Upper lobe of left lung (tissue), 6 donors: ENCODE results near the gene DYRK3. TPM values are rescaled to one million over a fixed set of nuclear protein-coding genes. Genes with fewer than 3 reads are reported as not detected.

Experiments used
- ATAC-seq, 2 donors: fragments of 200-7000 bp; cut with Tn5 transposase; one replicate each; pipeline ENCODE4 v1.9.1; 2022; ENCODE audit warnings: mild to moderate bottlenecking in 2 of 2, moderate library complexity in 2 of 2; ENCODE audit not compliant: low FRiP score in 2 of 2
- DNase-seq, 2 donors: peaks; one replicate each; pipeline ENCODE4 v3.0.0-alpha.2; 2019 to 2020
- H3K27ac ChIP-seq, 4 donors: fragments of 200-600 bp; sonication (generic); one replicate each; pipeline ENCODE4 v1.5.1; 2016 to 2019
- H3K27me3 ChIP-seq, 4 donors: fragments of 200-600 bp; sonication (generic); one replicate each; pipeline ENCODE4 v1.5.1; 2017 to 2019
- H3K36me3 ChIP-seq, 4 donors: fragments of 200-600 bp; sonication (generic); one replicate each; pipeline ENCODE4 v1.5.1; 2016 to 2019
- H3K4me1 ChIP-seq, 4 donors: fragments of 200-600 bp; sonication (generic); one replicate each; pipeline ENCODE4 v1.5.1; 2018 to 2019
- H3K4me3 ChIP-seq, 4 donors: fragments of 200-600 bp; sonication (generic); one replicate each; pipeline ENCODE4 v1.5.1; 2017 to 2019; ENCODE audit warnings: mild to moderate bottlenecking in 2 of 4, moderate library complexity in 1 of 4
- H3K9me3 ChIP-seq, 4 donors: fragments of 200-600 bp; sonication (generic); one replicate each; pipeline ENCODE4 v1.5.1; 2018 to 2019
- EP300 ChIP-seq, 4 donors: sonication (generic); formaldehyde crosslinking; IDR thresholded peaks; one replicate each; pipeline ENCODE4 v1.5.1; 2017; ENCODE audit warnings: antibody characterized with exemption in 4 of 4, control low read depth in 2 of 4
- POLR2A ChIP-seq, 4 donors: fragments of 450-650 bp; IDR thresholded peaks; one replicate each; pipeline ENCODE4 v1.5.1; 2016 to 2017; ENCODE audit warnings: antibody characterized with exemption in 4 of 4, mild to moderate bottlenecking in 2 of 4
- POLR2AphosphoS5 ChIP-seq, 2 donors: sonication (generic); formaldehyde crosslinking; IDR thresholded peaks; one replicate each; pipeline ENCODE4 v1.5.1; 2017; ENCODE audit warnings: antibody characterized with exemption in 2 of 2
- WGBS, 2 donors: methylation state at CpG; one replicate each; pipeline ENCODE4 v1.1.5; 2017 to 2018; 5-methylcytosine and 5-hydroxymethylcytosine counted together
- total RNA-seq, 6 donors: library from RNA; depleted of rRNA in 4 of 6; stranded (reverse); fragments of >200 nt in 4 of 6; gene quantifications; one replicate each; pipeline versions ENCODE4 v1.1.0 to v1.2.1, GENCODE V29; 2016 to 2021
- TF ChIP-seq, protein P1 (sequence below), 6 experiments: fragments of 450-650 bp in 4 of 6; fragments of 200-600 bp in 2 of 6; sonication (generic) in 2 of 6; IDR thresholded peaks; one replicate each; pipeline ENCODE4 v1.5.1; 2016 to 2019; ENCODE audit warnings: antibody characterized with exemption in 6 of 6
- donor health status: DM: no; HTN: no; CAD: no; lungs with moderate emphysema.
- donor health status: DM: no; HTN: yes; CAD: no; lungs with severe emphysema.

Gene DYRK3
- total RNA-seq, 6 donors from 2014 or later = 4.1 to 20.7 (median 7.0) TPM

DNA sequence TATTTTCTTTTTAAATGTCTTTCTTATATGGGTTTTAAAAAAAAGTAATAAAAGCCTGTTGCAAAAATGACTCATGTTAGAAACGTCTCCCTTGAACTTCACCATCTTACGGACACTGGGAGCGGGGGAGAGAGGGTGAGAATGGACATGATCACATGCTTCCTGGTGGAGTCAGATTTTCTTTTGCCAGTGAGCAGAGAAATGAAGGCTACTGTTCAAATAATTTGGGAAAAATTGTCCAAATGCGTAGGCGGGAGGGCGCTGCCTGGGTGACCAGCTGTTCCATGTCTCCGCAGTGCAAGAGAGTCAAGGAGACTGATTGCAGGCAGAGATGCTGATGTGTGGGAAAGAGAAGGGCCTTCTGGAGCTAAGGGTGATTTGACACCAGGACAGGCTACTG is 46.1 kb upstream of the DYRK3 start:
- no peaks in the 10 kb centered on the region for H3K27me3 ChIP-seq
- H3K9me3 ChIP-seq = no peaks in the 10 kb centered on the region
- ATAC-seq = peak; percentile 32 to 85
- no peak overlapping the region for H3K4me3 ChIP-seq
- peak overlapping the region in 2 of 4 donors; percentile 22 to 56 for H3K27ac ChIP-seq
- WGBS, 2 donors = 77 to 79% methylated on average over 7 of the region's 7 CpGs
- TF ChIP-seq POLR2AphosphoS5 (IDR thresholded peaks at IDR 0.05) (peak; percentile 62 to 73), EP300 (IDR thresholded peaks at IDR 0.05) (no peak)
- TF ChIP-seq, protein P1, sequence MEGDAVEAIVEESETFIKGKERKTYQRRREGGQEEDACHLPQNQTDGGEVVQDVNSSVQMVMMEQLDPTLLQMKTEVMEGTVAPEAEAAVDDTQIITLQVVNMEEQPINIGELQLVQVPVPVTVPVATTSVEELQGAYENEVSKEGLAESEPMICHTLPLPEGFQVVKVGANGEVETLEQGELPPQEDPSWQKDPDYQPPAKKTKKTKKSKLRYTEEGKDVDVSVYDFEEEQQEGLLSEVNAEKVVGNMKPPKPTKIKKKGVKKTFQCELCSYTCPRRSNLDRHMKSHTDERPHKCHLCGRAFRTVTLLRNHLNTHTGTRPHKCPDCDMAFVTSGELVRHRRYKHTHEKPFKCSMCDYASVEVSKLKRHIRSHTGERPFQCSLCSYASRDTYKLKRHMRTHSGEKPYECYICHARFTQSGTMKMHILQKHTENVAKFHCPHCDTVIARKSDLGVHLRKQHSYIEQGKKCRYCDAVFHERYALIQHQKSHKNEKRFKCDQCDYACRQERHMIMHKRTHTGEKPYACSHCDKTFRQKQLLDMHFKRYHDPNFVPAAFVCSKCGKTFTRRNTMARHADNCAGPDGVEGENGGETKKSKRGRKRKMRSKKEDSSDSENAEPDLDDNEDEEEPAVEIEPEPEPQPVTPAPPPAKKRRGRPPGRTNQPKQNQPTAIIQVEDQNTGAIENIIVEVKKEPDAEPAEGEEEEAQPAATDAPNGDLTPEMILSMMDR (IDR thresholded peaks at IDR 0.05) = no peak
- H3K36me3 ChIP-seq = peaks cover 24 to 97% (median 65%) of the 10 kb centered on the region in 4 donors
- DNase-seq = no peak
- H3K4me1 ChIP-seq = peaks cover 5 to 24% (median 18%) of the 10 kb centered on the region in 4 donors

DNA sequence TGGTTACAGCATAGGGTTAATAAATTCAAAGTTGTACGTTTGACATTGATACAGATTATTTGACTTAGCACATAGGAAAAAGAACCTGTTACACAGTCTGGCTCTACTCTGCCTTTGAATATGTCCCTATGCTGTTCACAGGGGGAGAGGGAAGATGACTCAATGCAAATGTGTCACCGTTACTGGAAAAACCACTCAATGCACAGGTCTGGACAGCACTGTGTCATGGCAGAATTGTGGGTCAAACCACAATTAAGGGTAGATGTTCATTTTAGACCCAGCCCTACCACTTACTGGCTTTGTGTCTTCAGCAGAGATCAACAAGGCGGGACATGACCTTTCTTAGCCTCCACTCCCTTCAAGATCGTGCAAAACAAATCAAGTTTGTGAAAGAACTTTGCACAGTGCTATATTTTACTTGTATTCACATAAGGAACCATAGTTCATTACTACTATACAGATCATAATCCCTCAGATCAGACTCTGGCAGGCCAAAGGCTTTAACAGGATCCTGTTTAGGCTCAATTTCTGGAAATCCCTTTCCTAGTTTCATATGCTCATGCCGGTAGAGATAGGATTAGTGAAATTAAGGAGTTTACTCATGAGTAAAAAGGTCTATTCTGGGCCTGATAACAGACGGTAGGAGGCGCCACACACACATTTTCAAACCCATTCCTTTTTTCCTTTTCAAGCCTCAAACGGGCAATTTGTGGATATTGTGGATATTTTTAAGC is 45.1 kb upstream of the DYRK3 start:
- 63 to 64% methylated on average over 8 of the region's 8 CpGs for WGBS, 2 donors
- Histone ChIP-seq H3K4me3 (no peak overlapping the region), H3K36me3 (peaks cover 18 to 97% (median 59%) of the 10 kb centered on the region in 4 donors), H3K27me3 (no peaks in the 10 kb centered on the region), H3K9me3 (no peaks in the 10 kb centered on the region), H3K27ac (peak overlapping the region in 2 of 4 donors; percentile 1 to 28), H3K4me1 (peaks cover 3 to 14% (median 8%) of the 10 kb centered on the region in 4 donors)
- DNase-seq (no peak), ATAC-seq (peak; percentile 29 to 35)
- TF ChIP-seq, protein P1 (IDR thresholded peaks at IDR 0.05) = peak in 2 of 6 experiments; percentile 12 to 22
- TF ChIP-seq POLR2A (IDR thresholded peaks at IDR 0.05) (no peak), EP300 (IDR thresholded peaks at IDR 0.05) (peak in 1 of 4 donors; percentile 56), POLR2AphosphoS5 (IDR thresholded peaks at IDR 0.05) (peak; percentile 25 to 73)

DNA sequence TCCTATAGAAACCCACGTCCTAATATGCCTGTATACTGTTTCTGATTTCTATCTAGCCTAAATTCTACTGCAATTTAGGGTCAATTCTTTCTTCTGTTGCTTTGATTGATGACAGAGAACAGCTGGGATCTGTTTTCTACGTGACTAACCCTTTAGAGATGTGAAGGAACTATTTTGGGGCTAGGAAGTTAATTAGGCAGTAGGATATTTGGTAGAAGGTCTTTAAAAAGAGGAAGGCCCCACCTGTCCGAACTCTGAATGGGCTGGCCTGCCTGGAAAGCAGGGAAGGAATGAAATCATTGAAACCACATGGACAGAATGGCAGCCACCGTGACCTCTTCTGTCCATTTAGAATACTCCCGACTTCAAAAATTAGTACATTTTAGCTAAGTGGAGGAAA is 44.1 kb upstream of the DYRK3 start:
- Histone ChIP-seq H3K4me1 (peaks cover 0 to 13% (median 8%) of the 10 kb centered on the region in 4 donors), H3K36me3 (peaks cover 22 to 97% (median 58%) of the 10 kb centered on the region in 4 donors), H3K4me3 (no peak overlapping the region), H3K27ac (no peak overlapping the region), H3K27me3 (no peaks in the 10 kb centered on the region), H3K9me3 (no peaks in the 10 kb centered on the region)
- DNase-seq = no peak
- 80 to 83% methylated on average over 5 of the region's 5 CpGs for WGBS, 2 donors
- TF ChIP-seq, protein P1 (IDR thresholded peaks at IDR 0.05) = no peak
- TF ChIP-seq POLR2A (IDR thresholded peaks at IDR 0.05) (no peak), POLR2AphosphoS5 (IDR thresholded peaks at IDR 0.05) (no peak)
- ATAC-seq = no peak

DNA sequence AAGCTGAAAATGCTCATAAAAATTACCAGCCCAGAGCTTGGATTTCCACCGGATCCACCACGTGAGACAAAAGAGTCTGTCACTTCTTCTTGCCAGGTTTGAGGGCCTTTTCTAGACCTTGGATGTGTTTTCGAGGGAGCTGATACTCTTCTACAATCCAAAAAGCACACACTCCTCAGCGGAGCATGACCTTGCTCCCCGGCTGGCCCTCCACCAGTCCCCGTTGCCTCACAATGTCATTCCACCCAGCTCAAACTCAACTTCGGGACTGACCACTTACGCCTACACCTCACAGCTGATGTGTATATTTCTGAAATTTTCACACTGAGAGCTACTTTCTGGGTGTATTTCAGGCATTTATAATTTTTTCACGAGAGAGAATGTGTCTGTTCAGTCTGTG is 43.6 kb upstream of the DYRK3 start:
- H3K4me3 ChIP-seq = no peak overlapping the region
- peaks cover 27 to 97% (median 58%) of the 10 kb centered on the region in 4 donors for H3K36me3 ChIP-seq
- no peaks in the 10 kb centered on the region for H3K27me3 ChIP-seq
- TF ChIP-seq, protein P1 (IDR thresholded peaks at IDR 0.05) = no peak
- TF ChIP-seq EP300 (IDR thresholded peaks at IDR 0.05) = no peak
- no peak for TF ChIP-seq POLR2A (IDR thresholded peaks at IDR 0.05)
- no peak for TF ChIP-seq POLR2AphosphoS5 (IDR thresholded peaks at IDR 0.05)
- 85 to 91% methylated on average over 9 of the region's 9 CpGs for WGBS, 2 donors
- H3K27ac ChIP-seq = no peak overlapping the region
- ATAC-seq (no peak), DNase-seq (no peak)
- no peaks in the 10 kb centered on the region for H3K9me3 ChIP-seq
- peaks cover 0 to 13% (median 8%) of the 10 kb centered on the region in 4 donors for H3K4me1 ChIP-seq
